Measurements from ENCODE around the gene ORC2.

ORC2 gene

DNA sequence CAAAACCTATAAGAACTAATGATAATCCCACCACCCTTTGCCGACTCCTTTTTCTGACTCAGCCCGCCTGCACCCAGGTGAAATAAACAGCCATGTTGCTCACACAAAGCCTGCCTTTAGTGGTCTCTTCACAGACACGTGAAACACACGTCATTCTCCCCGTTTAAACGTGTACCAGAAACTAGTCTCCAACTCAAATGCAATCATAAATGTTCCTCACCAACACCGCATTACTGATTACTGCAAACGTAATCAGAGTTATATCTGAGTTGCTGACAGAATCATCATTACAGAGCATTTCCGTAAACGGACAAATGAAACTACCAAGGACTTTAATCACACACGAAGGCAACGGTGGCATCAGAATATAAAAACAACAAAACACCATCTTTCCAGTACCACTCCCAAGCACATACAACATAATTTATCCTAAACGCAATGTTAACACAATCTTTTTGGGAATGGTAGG is 100.9 kb downstream of the ORC2 start:
- in situ Hi-C loops (cut with MboI; ENCODE audit: low sequenced_read_pairs), result no loop called here

DNA sequence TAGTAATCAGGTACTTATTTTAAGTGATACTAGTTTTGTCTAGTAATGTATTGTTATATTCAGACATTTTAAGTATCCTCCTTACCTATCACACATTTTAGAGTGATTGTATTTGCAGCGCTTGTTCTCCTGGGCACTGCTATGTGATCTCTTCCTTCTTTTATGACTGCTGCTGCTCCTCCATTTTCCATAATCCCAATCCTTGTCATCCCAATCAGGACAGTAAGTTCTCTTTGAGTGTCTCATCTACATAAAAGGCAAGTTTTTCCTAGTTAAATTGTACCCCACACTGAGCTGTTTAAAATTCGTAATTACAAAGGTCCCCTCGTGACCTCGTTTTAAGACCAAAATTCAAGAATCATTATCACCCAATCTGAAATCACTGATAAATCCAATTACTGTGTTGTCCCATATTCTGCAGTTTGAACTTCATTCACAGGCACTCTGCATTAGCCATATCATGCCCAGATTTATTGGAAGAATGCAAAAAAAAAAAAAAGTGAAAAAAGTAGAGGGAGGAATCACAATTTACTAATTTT is 101.8 kb downstream of the ORC2 start:
- in situ Hi-C loops (cut with MboI; ENCODE audit: low sequenced_read_pairs), result no loop called here

- in situ Hi-C loops (cut with MboI; ENCODE audit: low sequenced_read_pairs), result no loop called here
Observed at GRCh38 chr2:200860092-200860795, 103.2 kb downstream of the ORC2 start.

Data from HL-60/S4 treated with retinoic acid at 250 ng/mL for 4 days and 3 days (cell line).